Left colon (tissue), 2 donors: ENCODE results near the gene GPC6. TPM values are rescaled to one million over a fixed set of nuclear protein-coding genes. Genes with fewer than 3 reads are reported as not detected.

Experiments
- ATAC-seq: fragments of 200-7000 bp; cut with Tn5 transposase; one replicate; pipeline ENCODE4 v1.9.1; 2020; ENCODE audit warnings: mild to moderate bottlenecking, moderate library complexity
- DNase-seq, 2 donors: peaks; one replicate each; pipeline ENCODE4 v3.0.0-alpha.2; 2020
- intact Hi-C, 2 donors: fragments of 100-400 bp; cut with DNase I in 1 of 2; cut with micrococcal nuclease in 1 of 2; formaldehyde crosslinking; loops; one replicate each; pipeline versions ENCODE4 v1.11.2 to v1.14.0; 2022; cut with DNase I, micrococcal nuclease
- total RNA-seq, 2 donors: library from RNA; stranded (reverse); fragmentation: NEBNext Ultra II Directional; extraction: Animal tissue kit (Norgen Biotek cat#: 25700); gene quantifications; one replicate each; pipeline ENCODE4 v1.2.1, GENCODE V29; 2021
- donor health status: DM: no; HTN: no; CAD: no.
- donor health status: DM: yes; HTN: yes; CAD: no.

Gene GPC6
- total RNA-seq, 2 donors from 2014 or later, result 2.5 to 5.2 TPM

- ATAC-seq, result no peak
- DNase-seq, result no peak
These were observed 376.4 kb downstream of the GPC6 start for GRCh38 chr13:93603043-93603442.

GRCh38 chr13:93614776-93615175 is 388.2 kb downstream of the GPC6 start:
- DNase-seq (no peak), ATAC-seq (no peak)
- intact Hi-C loops, result no loop called here

More at GRCh38 chr13:93603043-93603442, 376.4 kb downstream of the GPC6 start:
- intact Hi-C loops, result no loop called here

GRCh38 chr13:93620181-93620765 is 393.7 kb downstream of the GPC6 start:
- DNase-seq, result no peak
- intact Hi-C loops, result no loop called here
- no peak for ATAC-seq

- ATAC-seq (no peak), DNase-seq (no peak)
- intact Hi-C loops, result no loop called here
These were observed 394.4 kb downstream of the GPC6 start for GRCh38 chr13:93621051-93621450.

- intact Hi-C loops, result no loop called here
- no peak for ATAC-seq
- DNase-seq, result no peak
These were observed 395.4 kb downstream of the GPC6 start for GRCh38 chr13:93621966-93622365.

- no peak for ATAC-seq
- no peak for DNase-seq
- intact Hi-C loops, result no loop called here
These were observed 397.7 kb downstream of the GPC6 start for GRCh38 chr13:93624311-93624777.

- ATAC-seq, result no peak
- intact Hi-C loops, result no loop called here
- no peak for DNase-seq
These were observed 398.9 kb downstream of the GPC6 start for GRCh38 chr13:93625536-93625935.

- no peak for ATAC-seq
- intact Hi-C loops, result no loop called here
- no peak for DNase-seq
These were observed 401.7 kb downstream of the GPC6 start for GRCh38 chr13:93628136-93628797.

- no peak for ATAC-seq
- intact Hi-C loops, result no loop called here
- no peak for DNase-seq
These were observed 409.0 kb downstream of the GPC6 start for GRCh38 chr13:93635616-93636032.

- intact Hi-C loops, result no loop called here
- no peak for ATAC-seq
- DNase-seq, result no peak
These were observed 411.2 kb downstream of the GPC6 start for GRCh38 chr13:93637852-93638251.

GRCh38 chr13:93640452-93640851 is 413.8 kb downstream of the GPC6 start:
- DNase-seq (no peak), ATAC-seq (no peak)

GRCh38 chr13:93646245-93646644 is 419.6 kb downstream of the GPC6 start:
- ATAC-seq (no peak), DNase-seq (no peak)
- intact Hi-C loops, result no loop called here

More at GRCh38 chr13:93640452-93640851, 413.8 kb downstream of the GPC6 start:
- intact Hi-C loops, result no loop called here

- no peak for DNase-seq
- no peak for ATAC-seq
- intact Hi-C loops, result no loop called here
These were observed 422.9 kb downstream of the GPC6 start for GRCh38 chr13:93649496-93649895.

GRCh38 chr13:93653776-93654175 is 427.2 kb downstream of the GPC6 start:
- ATAC-seq (no peak), DNase-seq (no peak)
- intact Hi-C loops, result no loop called here

GRCh38 chr13:93655154-93655553 is 428.5 kb downstream of the GPC6 start:
- ATAC-seq, result no peak
- intact Hi-C loops, result no loop called here
- no peak for DNase-seq

- no peak for DNase-seq
- intact Hi-C loops, result no loop called here
- no peak for ATAC-seq
These were observed 433.9 kb downstream of the GPC6 start for GRCh38 chr13:93660391-93661063.

- DNase-seq (no peak), ATAC-seq (no peak)
- intact Hi-C loops, result no loop called here
These were observed 444.3 kb downstream of the GPC6 start for GRCh38 chr13:93670866-93671265.

GRCh38 chr13:93672996-93673395 is 446.4 kb downstream of the GPC6 start:
- intact Hi-C loops, result no loop called here
- DNase-seq (no peak), ATAC-seq (no peak)

GRCh38 chr13:93673885-93674284 is 447.3 kb downstream of the GPC6 start:
- DNase-seq (no peak), ATAC-seq (no peak)
- intact Hi-C loops, result no loop called here

- no peak for DNase-seq
- ATAC-seq, result no peak
- intact Hi-C loops, result no loop called here
These were observed 447.7 kb downstream of the GPC6 start for GRCh38 chr13:93674337-93674755.
